Measurements from ENCODE around the gene MIA3.
A peak's percentile ranks its signal among the peaks of the same experiment; 100 is the strongest.
"Not testable (repeated sequence)": the region's sequence is repeated elsewhere in the genome, so short reads cannot be mapped to it uniquely, and the experiment has no call there.

MIA3 gene

DNA sequence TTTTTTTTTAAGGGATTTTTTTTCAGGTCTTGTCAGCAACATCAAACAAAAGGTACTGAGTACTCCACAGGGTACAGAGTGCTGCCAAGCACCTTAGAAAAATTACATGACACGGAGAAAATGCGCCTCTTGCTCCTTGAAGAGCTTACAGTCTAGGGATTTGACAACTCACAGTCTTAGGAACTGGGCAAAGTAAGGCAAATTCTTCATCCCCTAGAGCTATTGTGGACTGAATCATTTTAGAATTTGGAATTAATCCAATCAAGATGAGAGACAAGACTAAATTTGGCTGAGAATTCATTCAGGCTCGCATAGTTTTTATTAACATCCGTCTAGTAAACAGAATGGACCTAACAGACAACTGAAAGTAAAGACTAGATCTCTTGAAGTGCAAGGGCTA is 50.3 kb downstream of the MIA3 start:
- DNase-seq (ENCODE audit: low read depth, low spot score): not testable (repeated sequence)

DNA sequence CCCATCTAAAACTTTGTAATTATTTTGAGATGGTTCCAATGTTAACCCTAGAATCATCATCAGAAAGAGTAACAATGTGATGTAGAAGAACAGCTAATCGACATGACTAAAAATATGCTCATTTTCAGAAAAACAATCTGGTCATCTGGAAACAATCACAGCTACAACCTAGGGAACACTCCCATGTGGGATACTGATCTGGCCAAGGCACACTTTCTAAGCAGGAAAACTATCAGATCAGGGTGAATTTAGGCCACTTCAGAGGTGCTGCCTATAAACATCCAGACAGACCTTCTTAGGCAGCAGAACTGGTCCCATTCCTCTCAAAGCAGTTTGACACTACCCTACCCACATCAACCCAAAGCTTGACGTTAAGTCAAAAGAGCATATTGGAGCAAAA is 51.2 kb downstream of the MIA3 start:
- DNase-seq (ENCODE audit: low read depth, low spot score): not testable (repeated sequence)

DNA sequence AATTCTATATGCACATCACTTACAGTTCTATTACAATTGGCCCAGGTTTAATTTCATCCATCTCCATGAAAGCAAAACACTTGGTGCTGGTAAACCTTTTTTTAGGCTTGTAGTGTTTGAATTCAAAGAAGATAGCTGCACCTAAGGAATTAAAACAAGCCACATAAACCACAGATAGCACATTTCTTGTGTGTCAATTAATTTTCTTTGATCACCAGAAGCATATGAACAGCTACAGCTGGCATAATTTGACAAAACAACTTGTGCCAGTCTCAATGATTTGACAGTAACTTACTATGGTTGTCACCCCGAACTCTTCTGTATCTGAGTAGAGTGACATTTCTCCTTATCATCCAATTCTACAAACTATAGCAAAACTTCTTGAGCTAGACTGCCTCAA is 52.2 kb downstream of the MIA3 start:
- DNase-seq (ENCODE audit: low read depth, low spot score): no peak

DNA sequence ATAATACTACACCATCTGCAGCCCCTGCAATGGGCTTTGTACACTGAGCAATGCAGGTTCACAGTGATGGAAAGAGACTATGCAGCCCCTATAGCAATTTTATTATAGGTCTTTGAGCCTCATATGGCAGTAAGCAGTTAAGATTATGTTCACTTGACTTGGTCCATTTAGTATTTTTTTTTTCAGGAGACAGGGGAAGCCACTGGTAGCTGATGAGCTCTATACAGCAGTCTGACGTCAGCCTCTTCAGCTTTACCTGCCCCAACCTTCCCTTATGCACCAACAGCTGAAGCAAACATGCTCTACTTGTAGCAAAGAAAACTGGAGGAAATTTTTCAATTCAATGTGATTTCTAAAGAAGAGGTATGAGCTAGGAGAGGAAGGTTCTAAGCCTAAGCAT is 62.2 kb downstream of the MIA3 start:
- no peak for DNase-seq (ENCODE audit: low read depth, low spot score)

DNA sequence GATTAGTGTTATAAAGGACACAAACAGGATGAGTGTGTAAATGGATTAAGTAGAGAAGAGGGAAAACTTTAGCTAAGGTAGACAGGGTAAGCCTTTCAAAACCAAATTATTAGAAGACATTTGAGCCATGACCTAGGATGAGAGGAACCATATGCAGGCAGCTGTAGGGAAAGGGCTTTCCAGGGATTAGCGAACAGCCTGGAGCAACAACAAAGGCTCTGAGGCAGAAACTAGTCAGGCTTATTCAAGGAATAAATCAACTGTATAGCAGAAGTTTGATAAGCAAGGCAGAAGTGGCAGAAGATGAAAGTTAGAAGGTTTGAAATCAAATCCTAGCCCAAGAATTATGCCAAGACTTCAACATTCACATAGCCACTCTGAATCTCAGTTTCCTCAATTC is 73.1 kb downstream of the MIA3 start:
- no peak for DNase-seq (ENCODE audit: low read depth, low spot score)

DNA sequence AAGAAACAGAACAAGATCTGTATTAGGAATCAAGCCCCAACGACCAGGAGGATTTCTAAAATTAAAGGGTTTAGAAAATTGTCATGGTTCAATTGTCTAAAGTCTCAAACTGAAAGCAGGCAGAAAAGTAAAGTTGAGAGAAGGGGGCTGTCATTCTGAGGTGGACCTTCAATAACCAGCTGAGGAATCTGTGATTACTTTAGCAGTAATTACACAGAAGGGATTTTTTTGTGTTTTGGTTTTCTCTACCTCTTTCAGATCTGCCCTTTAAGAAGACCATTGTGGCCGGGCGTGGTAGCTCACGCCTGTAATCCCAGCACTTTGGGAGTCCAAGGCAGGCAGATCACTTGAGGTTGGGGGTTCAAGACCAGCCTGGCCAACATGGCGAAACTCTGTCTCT is 77.0 kb downstream of the MIA3 start:
- no peak for DNase-seq (ENCODE audit: low read depth, low spot score)

DNA sequence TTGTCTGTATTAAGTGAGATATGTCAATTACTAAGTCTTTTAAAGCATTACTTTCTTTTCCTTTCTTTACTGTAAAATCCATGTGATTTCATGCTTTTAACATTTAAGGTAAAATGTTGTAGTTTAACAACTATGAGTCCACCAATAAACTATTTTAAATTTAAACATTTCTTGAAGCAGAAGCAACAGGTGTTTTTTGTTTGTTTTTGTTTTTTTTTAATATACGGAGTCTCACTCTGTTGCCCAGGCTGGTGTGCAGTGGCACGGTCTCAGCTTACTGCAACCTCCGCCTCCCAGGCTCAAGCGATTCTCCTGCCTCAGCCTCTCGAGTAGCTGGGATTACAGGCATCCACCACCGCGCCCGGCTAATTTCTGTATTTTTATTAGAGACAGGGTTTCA is 78.8 kb downstream of the MIA3 start:
- no peak for DNase-seq (ENCODE audit: low read depth, low spot score)

DNA sequence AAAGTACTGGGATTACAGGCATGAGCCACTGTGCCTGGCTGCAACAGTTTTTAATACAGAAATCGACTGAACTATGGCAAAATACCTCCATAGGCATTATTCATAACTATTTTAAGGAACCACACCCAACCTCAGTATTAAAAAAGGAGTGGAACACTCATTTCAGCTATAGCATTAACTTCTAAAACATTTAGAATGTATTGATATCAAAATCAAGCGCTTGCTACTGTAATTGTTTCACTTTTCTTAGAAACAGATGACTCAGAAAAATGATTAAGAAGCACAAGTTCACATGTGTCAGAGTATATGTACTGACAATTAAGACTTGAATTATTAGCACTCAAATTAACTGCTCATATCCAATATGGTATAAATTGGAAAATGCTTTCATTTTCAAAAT is 79.3 kb downstream of the MIA3 start:
- DNase-seq (ENCODE audit: low read depth, low spot score): no peak

DNA sequence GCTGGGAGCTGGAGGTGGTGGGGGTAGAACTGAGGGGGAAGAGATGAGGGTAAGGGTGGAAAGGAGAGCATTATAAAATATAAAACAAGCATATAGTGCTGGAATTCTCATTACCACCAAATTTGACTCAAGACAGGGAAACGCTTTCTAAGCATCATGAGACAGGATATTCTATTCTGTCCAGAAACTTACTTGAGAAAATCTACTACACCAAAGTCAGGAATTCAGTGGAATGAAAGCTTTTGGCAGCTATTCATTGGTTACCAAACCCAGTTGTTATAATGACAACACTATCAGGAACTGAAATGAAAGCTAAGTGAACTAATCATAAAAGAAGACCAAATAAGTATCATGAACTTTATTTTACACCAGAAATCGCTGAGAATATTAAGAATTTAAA is 79.9 kb downstream of the MIA3 start:
- no peak for DNase-seq (ENCODE audit: low read depth, low spot score)

DNA sequence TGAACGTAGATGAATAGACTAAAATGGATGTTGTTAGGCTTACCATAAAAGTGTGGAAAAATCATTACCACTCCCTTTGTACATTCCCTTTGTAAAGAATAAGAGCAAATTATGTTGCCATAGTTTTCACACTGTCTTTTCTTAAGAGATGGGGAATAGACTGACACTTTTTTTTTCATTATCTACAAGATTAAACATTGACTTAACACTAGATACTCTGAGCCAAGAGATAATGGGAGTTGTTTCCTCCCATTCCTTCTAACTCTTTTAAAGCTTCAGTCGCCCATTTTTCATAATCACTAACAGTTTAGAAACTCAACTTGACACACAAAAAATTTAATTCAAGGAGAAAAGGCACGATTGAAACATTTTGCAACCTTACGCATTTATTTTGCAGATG is 84.3 kb downstream of the MIA3 start:
- DNase-seq (ENCODE audit: low read depth, low spot score): no peak

DNA sequence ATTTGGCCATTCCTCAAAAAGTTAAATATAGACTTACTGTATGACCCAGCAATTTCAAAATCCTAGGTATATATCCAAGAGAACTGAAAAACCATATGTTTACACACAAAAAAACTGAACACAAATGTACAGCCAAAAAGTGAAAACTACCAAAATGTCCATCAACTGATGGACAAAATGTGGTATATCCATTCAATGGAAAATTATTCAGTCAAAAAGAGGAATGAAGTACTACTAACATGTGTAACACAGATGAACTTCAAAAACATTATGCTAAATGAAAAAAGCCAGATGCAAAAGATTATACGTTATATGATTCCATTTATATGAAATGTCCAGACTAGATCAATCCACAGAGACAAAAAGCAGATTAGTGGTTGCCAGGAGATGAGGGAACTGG is 86.4 kb downstream of the MIA3 start:
- no peak for DNase-seq (ENCODE audit: low read depth, low spot score)

DNA sequence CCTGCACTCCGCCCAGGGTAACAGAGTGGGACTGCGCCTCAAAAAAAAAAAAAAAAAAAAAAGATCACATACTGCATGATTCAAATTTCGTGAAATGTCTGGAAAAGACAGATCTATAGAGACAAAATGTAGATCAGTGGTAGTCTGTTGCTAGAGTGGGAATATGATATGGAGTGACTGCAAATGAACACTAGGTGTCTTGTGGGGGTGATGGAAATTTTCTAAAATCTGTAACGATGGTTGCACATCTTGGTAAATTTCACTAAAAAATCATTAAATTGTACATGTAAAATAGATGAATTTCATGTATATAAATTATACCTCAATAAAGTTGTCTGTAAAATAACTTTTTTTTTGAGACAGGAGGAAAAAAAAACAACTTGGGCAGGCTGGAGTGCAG is 88.9 kb downstream of the MIA3 start:
- no peak for DNase-seq (ENCODE audit: low read depth, low spot score)

DNA sequence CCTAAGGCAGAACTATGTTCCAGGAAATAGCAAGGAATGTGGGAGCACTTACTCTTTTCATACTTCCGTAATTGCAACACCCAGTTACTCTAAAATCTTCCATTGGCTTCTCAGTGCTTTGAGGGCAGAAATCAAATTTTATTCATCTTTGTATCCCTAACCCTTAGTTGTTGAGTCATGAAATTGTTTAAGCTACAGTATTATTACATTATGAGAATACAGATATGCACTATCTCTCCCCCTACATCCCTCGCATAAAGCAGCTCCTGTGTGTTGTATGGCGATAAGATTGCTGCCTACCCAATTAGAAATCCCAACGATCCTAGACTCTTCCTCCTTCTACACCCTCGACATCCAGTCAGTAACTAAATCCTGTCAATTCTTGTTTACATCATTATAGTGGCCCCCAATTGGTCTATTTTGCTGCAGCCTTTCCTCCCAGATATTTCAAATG is 91.8 kb downstream of the MIA3 start:
- DNase-seq (ENCODE audit: low read depth, low spot score): no peak

DNA sequence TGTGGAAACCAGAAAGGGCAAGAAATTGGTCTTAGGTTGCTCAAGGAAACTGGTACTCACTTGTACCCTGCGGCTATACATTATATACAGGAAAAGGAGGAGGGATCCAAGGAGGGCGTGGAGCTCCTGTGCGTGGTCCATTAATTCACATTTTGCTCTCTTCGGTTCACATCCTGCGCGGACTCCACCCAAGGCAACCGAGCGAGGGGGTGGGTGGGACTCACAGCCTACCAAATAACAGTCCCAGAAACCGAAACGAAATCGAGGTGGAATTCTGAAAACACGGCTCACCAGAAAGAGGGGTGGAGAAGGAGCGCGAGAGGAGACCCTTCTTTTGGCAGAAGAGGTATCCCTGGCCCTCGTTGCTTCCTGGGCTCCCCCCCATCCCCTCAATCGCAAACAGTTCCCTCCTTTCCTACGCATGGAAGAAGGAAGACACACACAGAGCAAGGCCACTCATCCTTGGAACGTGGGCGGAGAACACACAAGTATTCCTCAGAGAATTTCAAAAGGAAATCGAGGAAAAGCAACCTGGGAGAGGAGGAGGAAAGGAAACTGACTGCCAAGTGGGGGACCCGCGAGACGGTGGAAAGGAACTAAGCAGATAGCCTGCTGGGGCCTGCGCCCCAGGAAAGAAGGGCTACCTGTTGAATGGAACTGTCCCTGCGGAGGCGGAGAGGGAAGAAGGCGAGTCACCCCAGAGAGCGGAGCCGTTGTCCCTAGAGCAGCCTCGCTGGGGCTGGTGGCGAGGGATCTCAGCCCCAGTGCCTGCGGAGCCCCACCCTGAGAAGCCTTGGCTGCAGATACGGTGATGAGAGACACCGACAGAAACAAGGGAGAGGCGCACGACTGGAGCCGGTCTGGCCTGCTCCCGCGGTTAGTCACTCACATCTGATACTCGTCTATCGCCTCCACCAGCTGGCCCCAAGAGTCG is 93.7 kb downstream of the MIA3 start:
- no peak for DNase-seq (ENCODE audit: low read depth, low spot score)

DNA sequence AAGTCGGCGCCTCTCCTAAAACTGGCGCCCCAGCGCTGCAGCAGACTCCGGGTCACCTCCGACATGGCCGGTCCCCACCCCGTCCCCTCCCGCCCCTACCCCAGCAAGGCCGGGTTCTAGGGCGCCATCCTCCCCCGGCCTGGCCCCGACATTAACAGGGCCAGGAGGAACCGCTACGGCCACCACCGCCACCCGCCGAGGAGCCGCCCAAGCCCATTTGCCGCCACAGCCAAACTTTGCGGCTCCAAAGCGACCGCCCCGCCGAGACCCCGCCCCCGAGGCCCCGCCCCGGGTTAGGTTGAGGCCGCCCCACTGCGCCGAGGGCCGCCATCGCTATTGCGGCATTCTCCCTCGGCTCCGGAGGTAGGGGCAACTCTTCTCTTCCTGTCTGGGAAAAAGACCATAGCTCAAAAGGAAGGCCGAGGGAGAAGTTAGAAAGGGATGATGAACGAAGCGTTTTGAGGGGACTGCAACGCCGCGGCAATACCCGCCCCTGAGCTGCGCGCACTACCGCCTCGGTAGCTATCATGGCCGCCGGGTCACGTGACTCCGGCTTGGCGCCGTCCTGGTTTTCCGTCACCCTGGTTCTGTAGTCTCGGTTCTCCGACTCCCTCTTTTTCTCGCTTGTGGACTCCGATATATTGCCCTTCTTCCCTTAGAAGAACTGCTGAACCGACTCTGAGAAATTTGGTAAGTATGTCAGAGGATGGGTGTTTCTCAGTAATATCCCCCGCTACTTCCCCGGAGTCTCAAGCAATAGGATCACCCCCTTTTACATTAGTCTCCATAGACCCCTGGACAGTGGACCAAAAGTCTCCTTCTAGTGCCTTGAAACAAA is 94.6 kb downstream of the MIA3 start, which contains the start of the genes AIDA and BROX:
Gene AIDA, minus strand, starts transcription at position 239 of the 838 bp plus-strand sequence. Its CDS starts 174 bp downstream, at position 65.
Gene BROX, plus strand, starts transcription at position 312 of the 838 bp plus-strand sequence. CDS start 3,136 bp downstream, outside the sequence.
- no peak for DNase-seq (ENCODE audit: low read depth, low spot score)

DNA sequence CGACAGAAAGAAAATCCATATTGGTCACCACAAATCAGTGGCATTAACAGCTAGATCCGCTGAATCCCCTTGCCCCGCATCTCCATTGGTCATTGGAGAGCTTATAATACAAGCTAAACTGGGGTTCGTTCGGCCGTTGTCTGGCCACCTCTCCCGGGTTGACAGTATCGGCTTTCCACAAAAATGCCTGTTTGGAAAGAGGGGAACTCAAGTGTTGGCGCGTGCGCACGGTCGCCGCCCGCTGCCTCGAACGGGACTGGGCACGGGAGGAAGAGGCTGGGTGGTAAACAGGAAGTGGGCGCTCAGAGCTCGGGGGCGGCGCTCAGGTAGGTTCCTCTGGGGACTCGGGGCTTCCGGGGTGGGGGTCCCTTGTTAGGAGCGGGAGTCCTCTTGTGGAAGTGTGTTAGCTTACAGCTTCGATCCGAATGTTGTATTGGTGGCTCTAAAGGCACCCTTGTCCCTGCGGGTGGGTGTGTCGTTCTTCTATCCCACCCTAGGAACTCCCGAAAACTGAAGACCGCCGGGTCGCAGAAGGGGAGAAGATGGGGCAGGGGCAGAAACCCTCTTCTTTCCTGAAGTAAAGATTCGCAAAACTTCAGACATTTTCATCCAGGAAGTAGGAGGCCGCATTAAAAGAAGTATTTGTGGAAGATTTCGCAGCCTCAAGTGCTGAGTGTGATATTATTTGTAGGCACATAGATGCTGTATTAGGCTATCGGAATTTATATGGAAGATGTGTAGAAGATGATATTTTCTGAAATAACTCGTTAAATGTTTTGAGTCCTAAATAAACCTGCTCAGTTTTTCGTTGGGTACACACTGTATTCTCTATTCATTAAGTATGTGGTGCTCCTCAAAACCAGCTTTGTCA is 95.4 kb downstream of the MIA3 start:
- DNase-seq (ENCODE audit: low read depth, low spot score): peak; percentile 87

DNA sequence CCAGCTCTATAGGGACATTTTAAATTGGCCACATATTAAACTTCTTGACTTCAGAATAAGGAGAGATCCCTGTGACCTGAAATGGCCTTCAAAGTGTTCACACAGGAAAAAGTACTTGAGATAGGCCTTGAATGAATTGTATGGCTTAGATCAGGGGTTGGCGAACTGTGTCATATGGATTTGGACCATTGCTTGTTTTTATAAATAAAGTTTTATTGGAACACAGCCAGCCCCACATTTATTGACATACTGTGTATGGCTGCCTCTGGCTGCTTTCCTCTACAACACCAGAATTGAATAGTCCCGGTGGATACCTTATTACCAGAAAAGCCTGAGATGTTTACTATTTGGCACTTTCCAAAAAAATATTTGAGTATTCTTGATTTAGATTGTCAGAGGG is 98.5 kb downstream of the MIA3 start:
- DNase-seq (ENCODE audit: low read depth, low spot score): no peak

Measured in iPS DF 19.7 (cell line).